Lower lobe of right lung (tissue), 2 donors: ENCODE measurements around the gene ZNF484. TPM values are rescaled to one million over a fixed set of nuclear protein-coding genes. Genes with fewer than 3 reads are reported as not detected.
"Not testable (repeated sequence)": the region's sequence is repeated elsewhere in the genome, so short reads cannot be mapped to it uniquely, and the experiment has no call there.

Experiments used
- ATAC-seq, 2 donors: fragments of 200-7000 bp; cut with Tn5 transposase; one replicate each; pipeline ENCODE4 v1.9.1; 2020 to 2022; ENCODE audit warnings: mild to moderate bottlenecking in 2 of 2, moderate library complexity in 2 of 2
- DNase-seq: peaks from one replicate; pipeline ENCODE4 v3.0.0-alpha.2; 2020
- H3K27ac ChIP-seq: fragments of 200-600 bp; one replicate; pipeline ENCODE4 v1.8.0; 2022
- H3K27me3 ChIP-seq: fragments of 200-600 bp; one replicate; pipeline ENCODE4 v1.8.0; 2022; ENCODE audit warnings: low read depth
- H3K36me3 ChIP-seq: fragments of 200-600 bp; one replicate; pipeline ENCODE4 v1.8.0; 2022; ENCODE audit warnings: mild to moderate bottlenecking
- H3K4me1 ChIP-seq: fragments of 200-600 bp; one replicate; pipeline ENCODE4 v1.8.0; 2022
- H3K4me3 ChIP-seq: fragments of 200-600 bp; one replicate; pipeline ENCODE4 v1.8.0; 2022; ENCODE audit warnings: mild to moderate bottlenecking
- H3K9me3 ChIP-seq: fragments of 200-600 bp; one replicate; pipeline ENCODE4 v1.8.0; 2022
- CTCF ChIP-seq: fragments of 200-600 bp; IDR thresholded peaks from one replicate; pipeline ENCODE4 v1.8.0; 2022; ENCODE audit warnings: antibody characterized with exemption, mild to moderate bottlenecking
- intact Hi-C: fragments of 100-400 bp; cut with DNase I; formaldehyde crosslinking; loops from one replicate; pipeline ENCODE4 v1.11.0; 2022
- total RNA-seq: library from RNA; stranded (reverse); fragmentation: NEBNext Ultra II Directional; extraction: Animal tissue kit (Norgen Biotek cat#: 25700); gene quantifications from one replicate; pipeline ENCODE4 v1.2.1, GENCODE V29; 2021
- donor health status: DM: no; HTN: yes; CAD: no; lungs with severe emphysema.

Gene ZNF484
- total RNA-seq, 1 donor from 2014 or later: 9.0 TPM

DNA sequence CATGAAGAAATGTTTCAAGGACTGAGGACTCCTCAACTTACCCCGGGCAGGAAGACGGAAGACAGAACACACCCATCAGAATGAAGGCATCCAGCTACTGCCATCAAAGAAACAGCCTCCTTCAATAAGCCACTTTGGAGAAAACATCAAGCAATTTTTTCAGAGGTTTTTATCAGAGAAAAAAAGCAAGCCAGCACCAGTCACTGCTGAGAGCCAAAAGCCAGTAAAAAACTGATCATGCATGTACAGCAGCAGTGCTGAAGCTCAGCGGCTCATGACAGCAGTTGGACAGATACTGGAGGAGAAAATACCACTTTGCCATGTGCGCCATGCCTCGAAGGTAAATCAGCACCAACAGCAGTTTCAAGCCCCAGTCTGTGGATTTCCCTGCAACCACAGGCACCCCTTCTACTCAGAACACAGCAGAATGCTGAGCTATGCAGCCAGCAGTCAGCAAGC lies 10.1 kb upstream of the ZNF484 start:
- intact Hi-C loops: no loop called here
- no peak for TF ChIP-seq CTCF

DNA sequence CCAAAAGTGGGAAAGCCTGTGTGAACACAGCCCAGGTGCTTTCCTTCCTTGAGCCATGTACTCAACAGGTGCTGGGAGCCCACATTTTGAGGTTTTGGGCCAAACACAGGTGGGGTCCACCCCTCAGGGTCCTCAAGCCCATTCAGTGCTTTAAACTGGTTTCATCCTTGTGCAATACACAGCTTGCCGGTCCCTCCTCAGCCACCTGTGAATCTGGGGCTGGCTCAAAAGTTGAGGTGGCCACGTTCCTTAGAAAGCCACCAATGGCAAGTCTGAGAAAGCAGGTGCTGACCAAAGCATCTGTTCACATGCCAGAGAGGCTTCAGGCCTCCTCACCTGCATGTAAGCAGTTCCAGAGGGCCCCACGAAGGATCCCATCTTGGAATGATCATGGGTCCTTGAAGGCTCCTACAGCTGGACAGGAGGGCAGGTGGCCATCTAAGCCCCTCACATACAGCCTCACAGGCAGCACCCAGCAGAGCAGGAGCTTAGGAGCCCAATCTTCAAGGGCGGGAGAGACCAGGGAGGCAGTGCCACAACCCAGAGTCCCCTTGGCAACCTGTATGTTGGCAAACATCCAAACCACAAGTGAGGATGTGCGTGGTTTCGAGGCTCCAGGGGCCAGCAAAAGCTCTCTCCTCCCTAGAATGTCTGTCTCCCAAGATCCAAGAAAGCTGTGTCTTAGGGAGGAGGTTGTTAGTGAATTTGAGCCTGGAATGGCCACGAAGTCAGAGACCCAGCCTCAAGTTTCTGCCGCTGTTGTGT lies 9.2 kb upstream of the ZNF484 start:
- H3K9me3 ChIP-seq, H3K27me3 ChIP-seq, ATAC-seq, H3K4me1 ChIP-seq, H3K4me3 ChIP-seq, H3K36me3 ChIP-seq, DNase-seq, H3K27ac ChIP-seq, intact Hi-C loops: not testable (repeated sequence)

More for the DNA sequence above, 10.1 kb upstream of the ZNF484 start:
- Histone ChIP-seq H3K27me3 (no peaks in the 10 kb centered on the region), H3K36me3 (no peaks in the 10 kb centered on the region), H3K4me1 (no peaks in the 10 kb centered on the region), H3K4me3 (no peak overlapping the region), H3K27ac (no peak overlapping the region), H3K9me3 (no peaks in the 10 kb centered on the region)
- no peak for DNase-seq
- ATAC-seq: no peak

DNA sequence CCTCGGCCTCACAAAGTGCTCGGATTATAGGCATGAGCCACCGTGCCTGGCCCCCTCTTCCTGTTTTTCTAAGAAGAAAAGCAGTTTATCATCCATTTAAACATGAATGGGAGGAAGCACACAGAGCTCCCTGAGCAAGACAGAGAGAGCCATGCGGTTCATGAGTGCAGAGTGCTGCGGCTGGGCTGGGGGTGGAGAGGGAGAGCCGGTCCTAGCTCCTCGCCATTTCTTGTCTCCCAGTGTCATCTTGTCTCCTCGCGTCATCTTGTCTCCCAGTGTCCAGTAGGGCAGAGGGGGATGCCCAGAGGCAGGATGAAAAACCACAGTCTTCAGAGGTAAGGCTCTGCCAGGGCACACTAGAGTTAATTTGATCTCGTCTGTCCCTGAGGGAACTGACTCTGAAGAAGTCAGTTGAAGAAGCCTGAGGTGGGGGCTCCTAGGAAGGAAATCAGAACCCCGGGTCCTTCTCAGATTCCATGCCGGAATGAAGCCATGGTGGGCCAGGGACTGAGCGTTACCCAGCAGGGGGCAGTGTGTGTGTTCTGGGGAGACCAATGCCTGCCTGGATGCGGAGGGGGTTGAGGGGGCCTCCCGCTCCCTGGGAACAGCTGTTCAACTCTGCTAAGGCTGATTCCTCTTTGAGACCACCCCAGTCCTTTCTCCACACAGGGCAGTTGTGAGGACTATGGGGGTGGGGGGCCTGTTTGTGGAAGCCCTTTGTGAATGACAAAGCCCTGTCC lies 6.0 kb upstream of the ZNF484 start:
- ATAC-seq, H3K9me3 ChIP-seq, H3K36me3 ChIP-seq: not testable (repeated sequence)

GRCh38 chr9:92882276-92882675 lies 4.4 kb upstream of the ZNF484 start:
- ATAC-seq: no peak
- H3K4me3 ChIP-seq: no peak overlapping the region
- H3K27ac ChIP-seq: no peak overlapping the region
- intact Hi-C loops: no loop called here
- no peaks in the 10 kb centered on the region for H3K9me3 ChIP-seq
- no peaks in the 10 kb centered on the region for H3K36me3 ChIP-seq
- H3K4me1 ChIP-seq: peaks cover 4% of the 10 kb centered on the region
- no peak for DNase-seq
- no peak for TF ChIP-seq CTCF
- no peaks in the 10 kb centered on the region for H3K27me3 ChIP-seq

More for the DNA sequence above, 6.0 kb upstream of the ZNF484 start:
- DNase-seq, intact Hi-C loops, H3K4me1 ChIP-seq, H3K4me3 ChIP-seq, H3K27ac ChIP-seq, H3K27me3 ChIP-seq: not testable (repeated sequence)

GRCh38 chr9:92875373-92875772 lies 2.5 kb downstream of the ZNF484 start:
- H3K27me3 ChIP-seq: no peaks in the 10 kb centered on the region
- no peak for DNase-seq
- H3K27ac ChIP-seq: no peak overlapping the region
- no peak overlapping the region for H3K4me3 ChIP-seq
- no peak for TF ChIP-seq CTCF
- H3K4me1 ChIP-seq: peaks cover 14% of the 10 kb centered on the region
- intact Hi-C loops: no loop called here
- peaks cover 3% of the 10 kb centered on the region for H3K36me3 ChIP-seq
- no peaks in the 10 kb centered on the region for H3K9me3 ChIP-seq
- ATAC-seq: no peak

GRCh38 chr9:92870289-92870688 lies 7.5 kb downstream of the ZNF484 start:
- Histone ChIP-seq H3K4me1 (no peaks in the 10 kb centered on the region), H3K9me3 (no peaks in the 10 kb centered on the region), H3K36me3 (peaks cover 25% of the 10 kb centered on the region), H3K27ac (no peak overlapping the region), H3K4me3 (no peak overlapping the region), H3K27me3 (no peaks in the 10 kb centered on the region)
- intact Hi-C loops: no loop called here
- DNase-seq (no peak), ATAC-seq (no peak)
- no peak for TF ChIP-seq CTCF

DNA sequence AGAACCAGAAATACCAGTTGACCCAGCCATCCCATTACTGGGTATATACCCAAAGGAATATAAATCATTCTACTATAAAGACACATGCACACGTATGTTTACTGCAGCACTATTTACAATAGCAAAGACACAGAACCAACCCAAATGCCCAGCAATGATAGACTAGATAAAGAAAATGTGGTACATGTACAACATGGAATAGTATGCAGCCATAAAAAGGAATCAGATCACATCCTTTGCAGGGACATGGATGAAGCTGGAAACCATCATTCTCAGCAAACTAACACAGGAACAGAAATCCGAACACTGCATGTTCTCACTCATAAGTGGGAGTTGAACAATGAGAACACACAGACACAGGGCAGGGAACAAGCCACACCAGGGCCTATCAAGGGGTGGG lies 11.2 kb downstream of the ZNF484 start:
- ATAC-seq, H3K27ac ChIP-seq, DNase-seq, H3K9me3 ChIP-seq, H3K4me3 ChIP-seq, H3K27me3 ChIP-seq, H3K4me1 ChIP-seq, intact Hi-C loops: not testable (repeated sequence)
- peaks cover 25% of the 10 kb centered on the region for H3K36me3 ChIP-seq
